Kidney (tissue), 14 donors: ENCODE results near the gene C1QA. TPM values are rescaled to one million over a fixed set of nuclear protein-coding genes. Genes with fewer than 3 reads are reported as not detected.
"Not testable (repeated sequence)": the region's sequence is repeated elsewhere in the genome, so short reads cannot be mapped to it uniquely, and the experiment has no call there.

Experiments used
- DNase-seq, 5 donors: peaks; one replicate each; pipeline ENCODE4 v3.0.0-alpha.2; 2013 to 2020
- FAIRE-seq: peaks from 2 replicates; lab custom pipeline; 2012; peaks lifted over from hg19 to GRCh38; lab: Jason Lieb, UNC
- H3K27ac ChIP-seq, 2 donors: one replicate each; pipeline ENCODE4 v1.7.0; 2013; ENCODE audit warnings: low read depth in 2 of 2, low read length in 2 of 2, inconsistent platforms in 1 of 2
- H3K27me3 ChIP-seq: one replicate; pipeline ENCODE4 v1.7.1; 2013; ENCODE audit warnings: low read length, inconsistent platforms; ENCODE audit not compliant: control insufficient read depth, insufficient read depth
- H3K36me3 ChIP-seq, 3 donors: one replicate each; pipeline versions ENCODE4 v1.7.0 to v1.7.1; 2013; ENCODE audit warnings: low read length in 3 of 3, control low read depth in 1 of 3, inconsistent platforms in 1 of 3; ENCODE audit not compliant: insufficient read depth in 3 of 3, control insufficient read depth in 2 of 3
- H3K4me1 ChIP-seq, 3 donors: one replicate each; pipeline versions ENCODE4 v1.7.0 to v1.7.1; 2013; ENCODE audit warnings: low read length in 3 of 3, inconsistent platforms in 1 of 3, low read depth in 1 of 3; ENCODE audit not compliant: control insufficient read depth in 2 of 3, insufficient read depth in 2 of 3
- H3K4me3 ChIP-seq, 3 donors: one replicate each; pipeline versions ENCODE4 v1.7.0 to v1.8.1; 2013; ENCODE audit warnings: low read length in 3 of 3, control low read depth in 1 of 3, inconsistent platforms in 1 of 3
- H3K9ac ChIP-seq, 3 donors: one replicate each; pipeline versions ENCODE4 v1.7.0 to v1.7.1; 2013; ENCODE audit warnings: low read length in 3 of 3, control low read depth in 1 of 3, inconsistent platforms in 1 of 3
- H3K9me3 ChIP-seq, 3 donors: one replicate each; pipeline versions ENCODE4 v1.7.0 to v1.7.1; 2013; ENCODE audit warnings: low read length in 3 of 3, control low read depth in 1 of 3, inconsistent platforms in 1 of 3; ENCODE audit not compliant: control insufficient read depth in 2 of 3, insufficient read depth in 1 of 3
- CTCF ChIP-seq: IDR thresholded peaks from 3 replicates; pipeline ENCODE4 v1.5.1; 2012; ENCODE audit warnings: mild to moderate bottlenecking, moderate library complexity, borderline replicate concordance; ENCODE audit not compliant: insufficient read depth; ENCODE audit errors: extremely low read depth
- intact Hi-C: fragments of 100-400 bp; cut with DNase I; formaldehyde crosslinking; loops from one replicate; pipeline ENCODE4 v1.11.1; 2022
- polyA plus RNA-seq: library from polyadenylated mRNA; stranded (reverse); fragments of 350-450 nt; fragmentation: Illumina TruSeq; extraction: RNeasy Lipid Tissue Mini Kit (QIAGEN cat#74804); gene quantifications from one replicate; pipeline ENCODE4 v1.2.3, GENCODE V29; 2014; ENCODE audit warnings: low read depth, low replicate concordance; ENCODE audit not compliant: insufficient read depth
- total RNA-seq: library from RNA; stranded (reverse); fragmentation: NEBNext Ultra II Directional; extraction: Animal tissue kit (Norgen Biotek cat#: 25700); gene quantifications from one replicate; pipeline ENCODE4 v1.2.1, GENCODE V29; 2021
- donor health status: control.
- donor health status: control.
- donor health status: control.
- donor health status: control.
- donor health status: control.
- donor health status: DM: yes; HTN: yes; CAD: no.
- donor health status: Normal renal cell carcinoma (clear cell type).

The C1QA gene
- total and polyA plus RNA-seq, 2 donors from 2014 or later = 150 to 238 TPM

- Histone ChIP-seq H3K27ac (no peak overlapping the region), H3K9ac (no peak overlapping the region), H3K36me3 (no peaks in the 10 kb centered on the region), H3K9me3 (no peaks in the 10 kb centered on the region), H3K4me1 (no peaks in the 10 kb centered on the region), H3K27me3 (no peaks in the 10 kb centered on the region), H3K4me3 (no peak overlapping the region)
- intact Hi-C loops = no loop called here
- no peak for DNase-seq
- FAIRE-seq = no peak
- TF ChIP-seq CTCF = no peak
These were observed 30.0 kb downstream of the C1QA start for GRCh38 chr1:22666412-22666811.

- H3K27me3 ChIP-seq, H3K9ac ChIP-seq, H3K27ac ChIP-seq, H3K4me1 ChIP-seq, FAIRE-seq, H3K9me3 ChIP-seq, H3K36me3 ChIP-seq, H3K4me3 ChIP-seq, DNase-seq, intact Hi-C loops: not testable (repeated sequence)
These were observed 32.4 kb downstream of the C1QA start for GRCh38 chr1:22668840-22669239.

- H3K36me3 ChIP-seq = no peaks in the 10 kb centered on the region
- no peak overlapping the region for H3K9ac ChIP-seq
- H3K4me1 ChIP-seq = no peaks in the 10 kb centered on the region
- intact Hi-C loops = no loop called here
- FAIRE-seq (no peak), DNase-seq (peak in 2 of 5 donors; percentile 46 to 48)
- no peak for TF ChIP-seq CTCF
- no peaks in the 10 kb centered on the region for H3K9me3 ChIP-seq
- H3K4me3 ChIP-seq = no peak overlapping the region
- H3K27ac ChIP-seq = no peak overlapping the region
- H3K27me3 ChIP-seq = no peaks in the 10 kb centered on the region
These were observed 34.0 kb downstream of the C1QA start for GRCh38 chr1:22670352-22670975.

- Histone ChIP-seq H3K27ac (no peak overlapping the region), H3K9me3 (no peaks in the 10 kb centered on the region), H3K9ac (no peak overlapping the region), H3K36me3 (no peaks in the 10 kb centered on the region), H3K27me3 (no peaks in the 10 kb centered on the region), H3K4me1 (no peaks in the 10 kb centered on the region), H3K4me3 (no peak overlapping the region)
- no peak for TF ChIP-seq CTCF
- intact Hi-C loops = no loop called here
- DNase-seq (no peak), FAIRE-seq (no peak)
These were observed 35.6 kb downstream of the C1QA start for GRCh38 chr1:22671999-22672398.
